GM13976 (cell line): ENCODE results near the gene SYNE2.

Experiments
- DNase-seq: peaks from one replicate; pipeline ENCODE4 v3.0.0; 2012; ENCODE audit warnings: low spot score
- in situ Hi-C: fragments of 300-500 bp; cut with MboI; formaldehyde crosslinking; loops from one replicate; pipeline ENCODE4 v1.12.0; 2022; ENCODE audit warnings: low sequenced_read_pairs, mixed read lengths, inconsistent platforms; ENCODE audit not compliant: unreplicated experiment
- TF ChIP-seq, protein P1 (sequence below): IDR thresholded peaks from 2 replicates; pipeline ENCODE4 v1.5.1; 2012; ENCODE audit warnings: borderline replicate concordance, mild to moderate bottlenecking; ENCODE audit not compliant: insufficient read depth; ENCODE audit errors: extremely low read depth, missing control alignments, control extremely low read depth

Gene SYNE2

DNA sequence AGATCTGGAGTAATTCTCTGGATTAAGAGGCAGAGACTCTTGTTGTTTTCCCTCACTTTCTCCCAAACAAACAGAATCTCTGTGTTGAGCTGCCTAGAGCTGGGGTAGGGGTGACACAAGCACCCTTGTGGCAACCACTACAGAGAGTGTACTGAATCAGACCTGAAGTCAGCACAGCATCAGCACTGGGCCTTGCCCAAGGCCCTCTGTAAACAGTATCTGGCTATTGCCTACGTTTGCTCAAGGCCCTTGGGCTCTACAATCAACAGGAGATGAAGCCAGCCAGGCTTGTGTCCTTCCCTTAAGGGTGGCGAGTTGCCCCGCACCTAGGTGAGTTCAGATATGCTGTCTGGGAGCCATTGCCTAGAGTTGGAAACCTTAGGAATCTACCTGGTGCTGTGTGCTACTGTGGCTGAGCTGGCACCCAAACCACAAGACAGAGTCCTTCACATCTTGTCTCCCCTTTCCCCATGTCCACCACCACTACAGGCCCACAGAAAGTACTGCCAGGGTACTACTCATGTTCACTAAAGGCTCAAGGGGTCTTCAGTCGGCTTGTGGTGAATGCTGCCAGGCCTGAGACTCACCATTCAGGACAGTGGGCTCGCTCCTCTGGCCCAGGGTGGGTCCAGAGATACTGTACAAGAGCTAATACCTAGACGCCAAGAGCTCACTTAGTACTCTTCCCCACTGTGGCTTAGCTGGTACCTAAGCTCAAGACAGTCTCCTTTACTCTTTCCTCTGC, 206.8 kb downstream of the SYNE2 start:
- in situ Hi-C loops: no loop called here
- TF ChIP-seq, protein P1, sequence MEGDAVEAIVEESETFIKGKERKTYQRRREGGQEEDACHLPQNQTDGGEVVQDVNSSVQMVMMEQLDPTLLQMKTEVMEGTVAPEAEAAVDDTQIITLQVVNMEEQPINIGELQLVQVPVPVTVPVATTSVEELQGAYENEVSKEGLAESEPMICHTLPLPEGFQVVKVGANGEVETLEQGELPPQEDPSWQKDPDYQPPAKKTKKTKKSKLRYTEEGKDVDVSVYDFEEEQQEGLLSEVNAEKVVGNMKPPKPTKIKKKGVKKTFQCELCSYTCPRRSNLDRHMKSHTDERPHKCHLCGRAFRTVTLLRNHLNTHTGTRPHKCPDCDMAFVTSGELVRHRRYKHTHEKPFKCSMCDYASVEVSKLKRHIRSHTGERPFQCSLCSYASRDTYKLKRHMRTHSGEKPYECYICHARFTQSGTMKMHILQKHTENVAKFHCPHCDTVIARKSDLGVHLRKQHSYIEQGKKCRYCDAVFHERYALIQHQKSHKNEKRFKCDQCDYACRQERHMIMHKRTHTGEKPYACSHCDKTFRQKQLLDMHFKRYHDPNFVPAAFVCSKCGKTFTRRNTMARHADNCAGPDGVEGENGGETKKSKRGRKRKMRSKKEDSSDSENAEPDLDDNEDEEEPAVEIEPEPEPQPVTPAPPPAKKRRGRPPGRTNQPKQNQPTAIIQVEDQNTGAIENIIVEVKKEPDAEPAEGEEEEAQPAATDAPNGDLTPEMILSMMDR: no peak
- DNase-seq: no peak

DNA sequence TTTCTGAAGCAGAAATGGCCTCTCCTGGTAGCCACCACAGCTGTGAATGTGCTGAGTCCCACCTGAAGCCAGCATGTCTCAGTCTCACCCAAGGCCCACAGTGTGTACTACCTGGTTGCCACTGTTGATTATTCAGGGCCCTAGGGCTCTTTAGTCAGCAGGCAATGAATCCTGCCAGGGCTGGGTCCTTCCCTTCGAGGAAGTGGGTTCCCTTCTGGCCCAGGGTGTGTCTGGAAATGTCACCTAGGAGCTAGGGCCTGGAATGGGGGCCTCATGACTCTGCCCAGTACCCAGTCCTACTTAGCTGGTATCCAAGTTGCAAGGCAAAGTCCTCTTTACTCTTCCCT, 207.4 kb downstream of the SYNE2 start:
- no peak for DNase-seq
- TF ChIP-seq, protein P1: no peak
- in situ Hi-C loops: no loop called here

DNA sequence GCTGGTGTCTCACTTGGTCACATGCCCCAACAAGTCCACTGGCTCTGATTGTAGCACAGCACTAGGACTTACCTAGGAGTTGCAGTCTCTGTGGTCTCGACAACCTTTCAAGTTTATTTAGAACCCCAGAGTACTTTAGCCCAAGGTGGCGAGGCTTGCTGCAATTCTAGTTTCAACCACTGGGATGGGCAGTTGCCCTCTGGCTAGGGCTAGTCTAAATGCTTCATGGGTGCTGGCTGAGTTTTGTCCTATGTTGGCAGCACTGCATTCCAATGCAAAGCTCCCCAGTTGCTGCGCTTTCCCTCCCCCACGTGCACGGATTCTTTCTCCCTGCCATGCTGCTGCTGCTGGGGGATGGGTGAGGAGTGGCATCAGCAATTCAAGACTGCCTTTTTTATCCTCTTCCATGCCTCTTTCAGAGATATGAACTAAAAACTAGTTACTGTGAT, 207.9 kb downstream of the SYNE2 start:
- no peak for DNase-seq
- in situ Hi-C loops: no loop called here
- TF ChIP-seq, protein P1: no peak

DNA sequence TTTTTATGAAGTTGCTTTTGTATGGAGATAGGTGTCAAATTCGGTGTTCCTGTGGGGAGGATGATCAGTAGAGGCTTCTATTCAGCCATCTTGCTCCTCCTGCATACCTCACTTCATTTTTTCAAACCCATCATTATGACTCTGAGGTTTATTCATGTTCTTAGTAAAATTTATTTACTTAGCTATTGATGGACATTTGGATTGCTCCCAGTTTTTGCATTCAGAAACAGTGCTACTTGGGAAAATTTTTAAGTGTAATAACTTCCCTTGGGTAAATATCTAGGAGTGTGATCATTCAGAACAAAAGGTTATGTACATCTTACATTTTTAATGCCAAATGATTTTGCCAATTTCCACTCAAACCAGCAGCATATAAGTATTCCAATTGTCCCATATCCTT, 208.3 kb downstream of the SYNE2 start:
- TF ChIP-seq, protein P1: no peak
- in situ Hi-C loops: no loop called here
- no peak for DNase-seq

DNA sequence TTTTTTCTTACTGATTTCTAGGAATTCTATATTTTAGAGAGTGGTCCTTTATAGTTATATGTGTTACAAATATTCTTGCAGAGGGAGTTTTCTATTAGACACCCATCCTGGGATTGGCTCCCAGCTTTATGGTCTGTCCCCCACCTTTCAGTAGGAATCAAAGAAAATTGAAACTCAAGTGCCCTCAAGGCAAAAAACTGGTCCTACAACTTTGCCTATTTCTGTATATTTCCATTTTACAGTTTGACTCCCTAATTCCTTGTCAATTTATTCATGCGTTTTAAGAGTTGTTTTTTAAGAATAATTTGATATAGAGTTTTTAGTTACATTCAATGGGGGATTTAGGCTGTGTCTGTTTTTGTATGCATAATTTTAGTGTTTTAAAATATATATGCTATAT, 208.9 kb downstream of the SYNE2 start:
- TF ChIP-seq, protein P1: no peak
- DNase-seq: no peak
- in situ Hi-C loops: no loop called here

DNA sequence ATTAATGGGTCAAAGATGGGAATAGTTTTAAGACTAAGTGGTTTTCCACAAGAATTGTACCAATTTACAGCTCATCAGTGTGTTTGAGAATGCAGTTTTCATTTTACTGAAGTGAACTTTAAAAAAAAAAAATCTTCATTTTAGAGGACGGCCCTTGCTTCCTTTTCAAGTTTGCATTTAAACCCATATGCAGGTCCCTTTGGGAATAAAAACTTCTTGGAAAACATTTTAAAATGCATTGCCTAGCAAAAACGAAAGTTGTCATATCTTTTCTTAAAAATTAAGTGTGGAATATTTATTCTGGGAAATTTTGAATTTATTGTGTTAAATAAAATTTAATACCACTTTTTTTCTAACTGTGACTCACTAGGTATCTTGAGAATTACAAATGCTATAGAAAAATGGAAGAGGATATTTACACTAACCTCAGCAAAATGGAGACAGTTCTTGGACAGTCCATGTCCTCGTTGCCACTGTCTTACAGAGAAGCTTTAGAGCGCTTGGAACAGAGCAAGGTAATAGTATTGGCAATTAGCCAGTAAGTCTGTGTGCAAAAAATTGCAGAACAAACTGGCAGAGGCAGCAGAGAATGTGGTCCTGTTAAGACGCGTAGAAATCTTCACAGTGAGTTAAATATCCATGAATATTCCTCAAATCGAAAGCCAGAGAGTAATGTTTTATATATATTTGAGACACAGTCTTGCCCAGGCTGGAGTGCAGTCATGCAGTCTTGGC, 209.7 kb downstream of the SYNE2 start:
- in situ Hi-C loops: no loop called here
- no peak for DNase-seq

More for the DNA sequence above, 209.7 kb downstream of the SYNE2 start:
- TF ChIP-seq, protein P1: no peak
